ENCODE results near the gene LCNL1. TPM values are rescaled to one million over a fixed set of nuclear protein-coding genes. Genes with fewer than 3 reads are reported as not detected.
A peak's percentile ranks its signal among the peaks of the same experiment; 100 is the strongest.

Gene LCNL1
- total RNA-seq, 1 donor from 2014 or later: not detected

DNA sequence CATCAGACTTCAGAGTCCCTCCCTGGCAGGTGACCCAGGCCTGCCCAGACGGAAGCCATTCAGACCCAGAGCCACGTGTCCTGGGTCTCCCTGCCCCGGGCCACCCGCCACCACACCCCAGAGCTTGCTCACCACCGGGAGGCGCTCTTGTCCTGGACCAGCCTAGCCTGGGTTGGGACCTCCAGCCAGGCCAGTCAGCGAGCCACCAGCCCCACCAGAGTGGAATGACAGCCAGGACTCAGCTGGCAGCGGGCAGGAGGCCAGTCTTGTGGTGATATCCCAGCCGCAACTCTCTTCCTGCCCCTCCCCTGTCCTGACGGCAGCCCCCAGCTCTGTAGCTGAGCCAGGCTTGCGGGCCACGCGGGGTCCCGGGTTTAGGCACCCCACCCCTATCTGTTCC, 7.1 kb upstream of the LCNL1 start:
- H3K27me3 Mint-ChIP-seq (ENCODE audit: unreplicated experiment): peaks cover 5% of the 10 kb centered on the region
- no peak overlapping the region for H3K27ac Mint-ChIP-seq (ENCODE audit: unreplicated experiment)
- no peaks in the 10 kb centered on the region for H3K9me3 Mint-ChIP-seq (ENCODE audit: unreplicated experiment)
- DNase-seq (ENCODE audit: low spot score): peak; percentile 55
- H3K36me3 Mint-ChIP-seq (ENCODE audit: low read depth, unreplicated experiment): peaks cover 1% of the 10 kb centered on the region
- H3K4me1 Mint-ChIP-seq (ENCODE audit: unreplicated experiment): no peaks in the 10 kb centered on the region
- H3K4me3 Mint-ChIP-seq (ENCODE audit: unreplicated experiment): no peak overlapping the region
- TF ChIP-seq, protein P1, sequence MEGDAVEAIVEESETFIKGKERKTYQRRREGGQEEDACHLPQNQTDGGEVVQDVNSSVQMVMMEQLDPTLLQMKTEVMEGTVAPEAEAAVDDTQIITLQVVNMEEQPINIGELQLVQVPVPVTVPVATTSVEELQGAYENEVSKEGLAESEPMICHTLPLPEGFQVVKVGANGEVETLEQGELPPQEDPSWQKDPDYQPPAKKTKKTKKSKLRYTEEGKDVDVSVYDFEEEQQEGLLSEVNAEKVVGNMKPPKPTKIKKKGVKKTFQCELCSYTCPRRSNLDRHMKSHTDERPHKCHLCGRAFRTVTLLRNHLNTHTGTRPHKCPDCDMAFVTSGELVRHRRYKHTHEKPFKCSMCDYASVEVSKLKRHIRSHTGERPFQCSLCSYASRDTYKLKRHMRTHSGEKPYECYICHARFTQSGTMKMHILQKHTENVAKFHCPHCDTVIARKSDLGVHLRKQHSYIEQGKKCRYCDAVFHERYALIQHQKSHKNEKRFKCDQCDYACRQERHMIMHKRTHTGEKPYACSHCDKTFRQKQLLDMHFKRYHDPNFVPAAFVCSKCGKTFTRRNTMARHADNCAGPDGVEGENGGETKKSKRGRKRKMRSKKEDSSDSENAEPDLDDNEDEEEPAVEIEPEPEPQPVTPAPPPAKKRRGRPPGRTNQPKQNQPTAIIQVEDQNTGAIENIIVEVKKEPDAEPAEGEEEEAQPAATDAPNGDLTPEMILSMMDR (IDR thresholded peaks at IDR 0.05; ENCODE audit: unreplicated experiment): no peak

GRCh38 chr9:136977223-136977622, 5.6 kb upstream of the LCNL1 start, which contains the start of gene PTGDS:
Gene PTGDS, plus strand, starts transcription at chr9:136977504. Its CDS starts 75 bp downstream, at chr9:136977579.
- Mint-ChIP-seq H3K4me3 (ENCODE audit: unreplicated experiment) (no peak within 1 kb of the TSS), H3K36me3 (ENCODE audit: low read depth, unreplicated experiment) (peaks cover 4% of the 10 kb centered on the region), H3K27me3 (ENCODE audit: unreplicated experiment) (peaks cover 8% of the 10 kb centered on the region), H3K27ac (ENCODE audit: unreplicated experiment) (no peak within 1 kb of the TSS), H3K4me1 (ENCODE audit: unreplicated experiment) (no peaks in the 10 kb centered on the region), H3K9me3 (ENCODE audit: unreplicated experiment) (no peaks in the 10 kb centered on the region)
- DNase-seq (ENCODE audit: low spot score): no peak
- TF ChIP-seq, protein P1 (IDR thresholded peaks at IDR 0.05; ENCODE audit: unreplicated experiment): no peak

- H3K4me1 Mint-ChIP-seq (ENCODE audit: unreplicated experiment): no peaks in the 10 kb centered on the region
- H3K27ac Mint-ChIP-seq (ENCODE audit: unreplicated experiment): no peak overlapping the region
- peaks cover 8% of the 10 kb centered on the region for H3K27me3 Mint-ChIP-seq (ENCODE audit: unreplicated experiment)
- H3K36me3 Mint-ChIP-seq (ENCODE audit: low read depth, unreplicated experiment): peaks cover 4% of the 10 kb centered on the region
- TF ChIP-seq, protein P1 (IDR thresholded peaks at IDR 0.05; ENCODE audit: unreplicated experiment): no peak
- H3K9me3 Mint-ChIP-seq (ENCODE audit: unreplicated experiment): no peaks in the 10 kb centered on the region
- no peak for DNase-seq (ENCODE audit: low spot score)
- no peak overlapping the region for H3K4me3 Mint-ChIP-seq (ENCODE audit: unreplicated experiment)
Measured at GRCh38 chr9:136977649-136978072, 5.1 kb upstream of the LCNL1 start.

DNA sequence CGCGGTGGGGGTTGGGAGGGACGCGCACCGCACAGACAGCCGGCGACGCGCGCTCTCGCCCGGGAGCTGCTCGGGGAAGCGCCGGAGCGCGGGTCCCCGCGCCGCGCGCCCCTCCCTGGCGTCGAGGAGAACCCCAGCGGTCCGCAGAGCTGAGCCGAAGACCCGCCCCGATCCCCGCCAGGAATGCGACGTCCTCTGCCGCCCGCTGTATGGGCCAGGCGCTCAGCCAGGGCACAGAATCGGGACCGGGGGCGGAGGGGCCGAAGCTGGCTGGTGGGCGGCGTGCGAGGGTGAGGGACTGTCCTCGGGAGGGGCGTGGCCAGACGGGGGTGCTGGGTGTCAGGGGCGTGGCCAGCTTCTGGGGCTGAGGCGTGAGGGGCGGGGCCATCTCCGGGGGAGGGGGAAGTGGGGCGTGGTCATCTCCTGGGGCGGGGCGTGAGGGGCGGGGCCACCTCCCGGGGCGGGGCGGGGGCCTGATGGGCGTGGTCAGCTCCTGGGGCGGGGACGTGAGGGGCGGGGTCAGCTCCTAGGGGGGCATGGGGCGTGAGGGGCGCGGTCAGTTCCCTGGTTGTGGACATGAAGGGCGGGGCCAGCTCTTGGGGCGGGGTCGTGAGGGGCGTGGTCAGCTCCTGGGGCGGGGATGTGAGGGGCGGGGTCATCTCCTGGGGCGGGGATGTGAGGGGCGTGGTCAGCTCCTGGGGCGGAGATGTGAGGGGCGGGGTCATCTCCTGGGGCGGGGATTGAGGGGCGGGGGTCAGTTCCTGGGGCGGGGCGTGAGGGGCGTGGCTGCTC, 4.5 kb upstream of the LCNL1 start:
- Mint-ChIP-seq H3K4me3 (ENCODE audit: unreplicated experiment) (no peak overlapping the region), H3K27ac (ENCODE audit: unreplicated experiment) (no peak overlapping the region), H3K36me3 (ENCODE audit: low read depth, unreplicated experiment) (peaks cover 4% of the 10 kb centered on the region), H3K9me3 (ENCODE audit: unreplicated experiment) (no peaks in the 10 kb centered on the region), H3K27me3 (ENCODE audit: unreplicated experiment) (peaks cover 8% of the 10 kb centered on the region), H3K4me1 (ENCODE audit: unreplicated experiment) (no peaks in the 10 kb centered on the region)
- TF ChIP-seq, protein P1 (IDR thresholded peaks at IDR 0.05; ENCODE audit: unreplicated experiment): no peak
- peak; percentile 58 for DNase-seq (ENCODE audit: low spot score)

DNA sequence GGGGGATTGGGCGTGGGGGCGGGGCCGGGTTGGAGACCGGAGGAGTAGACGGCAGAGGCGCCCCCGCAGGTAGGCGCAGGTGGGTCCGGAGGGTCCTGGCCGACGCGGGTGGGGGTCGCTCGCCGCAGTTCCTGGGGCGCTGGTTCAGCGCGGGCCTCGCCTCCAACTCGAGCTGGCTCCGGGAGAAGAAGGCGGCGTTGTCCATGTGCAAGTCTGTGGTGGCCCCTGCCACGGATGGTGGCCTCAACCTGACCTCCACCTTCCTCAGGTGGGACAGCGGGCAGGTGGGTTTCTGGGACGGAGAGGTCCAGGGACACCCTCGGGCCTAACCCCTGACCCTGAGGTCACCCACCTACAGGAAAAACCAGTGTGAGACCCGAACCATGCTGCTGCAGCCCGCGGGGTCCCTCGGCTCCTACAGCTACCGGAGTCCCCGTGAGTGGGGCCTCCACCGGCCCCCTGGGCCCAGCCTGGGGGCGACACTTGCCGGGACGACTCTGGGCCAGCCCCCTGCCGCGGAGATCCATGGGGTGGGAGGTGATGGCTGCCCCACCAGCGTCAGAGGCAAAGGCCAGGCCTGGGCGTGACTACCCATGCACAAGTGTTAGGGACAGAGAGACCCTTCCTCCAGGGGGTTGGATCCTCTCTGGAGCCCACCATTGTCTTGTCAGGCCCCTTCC, 3.8 kb upstream of the LCNL1 start:
- DNase-seq (ENCODE audit: low spot score): no peak

More for the DNA sequence above, 3.8 kb upstream of the LCNL1 start:
- TF ChIP-seq, protein P1 (IDR thresholded peaks at IDR 0.05; ENCODE audit: unreplicated experiment): no peak
- Mint-ChIP-seq H3K27ac (ENCODE audit: unreplicated experiment) (no peak overlapping the region), H3K4me1 (ENCODE audit: unreplicated experiment) (peaks cover 2% of the 10 kb centered on the region), H3K9me3 (ENCODE audit: unreplicated experiment) (no peaks in the 10 kb centered on the region), H3K4me3 (ENCODE audit: unreplicated experiment) (no peak overlapping the region), H3K36me3 (ENCODE audit: low read depth, unreplicated experiment) (peaks cover 8% of the 10 kb centered on the region), H3K27me3 (ENCODE audit: unreplicated experiment) (peaks cover 10% of the 10 kb centered on the region)
